HL-60 (cell line): Measurements from ENCODE around the gene PPP3CB.

Source experiments
- DNase-seq, 2 experiments: peaks; one replicate each; pipeline ENCODE4 v3.0.0-alpha.2; 2010 to 2020; ENCODE audit warnings: low read depth in 1 of 2, low spot score in 1 of 2
- H3K27ac ChIP-seq: fragments of 250-450 bp; sonication (Bioruptor Pico); replicated peaks from 2 replicates; pipeline ENCODE4 v1.5.1; 2020; ENCODE audit warnings: mild to moderate bottlenecking, moderate library complexity
- H3K27me3 ChIP-seq: fragments of 250-450 bp; sonication (Bioruptor Pico); 2 replicates; pipeline ENCODE4 v1.5.1; 2021; ENCODE audit warnings: mild to moderate bottlenecking, moderate library complexity; ENCODE audit not compliant: insufficient read depth, poor library complexity, severe bottlenecking
- H3K4me3 ChIP-seq: replicated peaks from 2 replicates; pipeline ENCODE4 v1.5.1; 2011; ENCODE audit warnings: mild to moderate bottlenecking, control low read depth, low read length; ENCODE audit not compliant: insufficient read depth
- CTCF ChIP-seq: IDR thresholded peaks from one replicate; pipeline ENCODE4 v1.5.1; 2011; ENCODE audit warnings: low read length, control low read depth, inconsistent platforms; ENCODE audit not compliant: insufficient read depth
- GABPA ChIP-seq: IDR thresholded peaks from 2 replicates; pipeline ENCODE4 v1.6.1; 2012; ENCODE audit warnings: low read depth
- POLR2AphosphoS5 ChIP-seq: IDR thresholded peaks from 2 replicates; pipeline ENCODE4 v1.6.1; 2012; ENCODE audit warnings: low read depth
- SPI1 ChIP-seq: IDR thresholded peaks from 2 replicates; pipeline ENCODE4 v1.6.1; 2012; ENCODE audit warnings: low read depth, mild to moderate bottlenecking, borderline replicate concordance
- TF ChIP-seq, protein P1 (sequence below): IDR thresholded peaks from 2 replicates; pipeline ENCODE4 v1.6.1; 2012; ENCODE audit warnings: low read depth; ENCODE audit not compliant: insufficient replicate concordance

PPP3CB gene

DNA sequence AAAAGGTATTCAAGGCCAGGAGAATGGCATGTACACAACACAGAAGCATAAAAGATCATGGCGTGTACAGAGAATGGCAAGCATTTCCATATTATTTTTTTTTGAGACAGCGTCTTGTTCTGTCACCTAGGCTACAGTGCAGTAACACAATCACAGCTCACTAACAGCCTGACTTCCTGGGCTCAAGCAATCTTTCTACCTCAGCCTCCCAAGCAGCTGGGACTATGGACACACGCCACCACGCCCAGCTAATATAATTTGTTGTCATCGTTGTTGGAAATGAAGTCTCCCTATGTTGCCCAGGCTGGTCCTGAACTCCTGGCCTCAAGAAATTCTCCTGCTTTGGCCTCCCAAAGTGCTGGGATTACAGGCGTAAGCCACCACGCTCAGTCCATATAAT, 109.2 kb downstream of the PPP3CB start:
- Histone ChIP-seq H3K27ac (no peak overlapping the region), H3K4me3 (no peak overlapping the region), H3K27me3 (no peaks in the 10 kb centered on the region)
- no peak for DNase-seq
- TF ChIP-seq POLR2AphosphoS5 (no peak), GABPA (no peak), CTCF (no peak), SPI1 (no peak)
- TF ChIP-seq, protein P1, sequence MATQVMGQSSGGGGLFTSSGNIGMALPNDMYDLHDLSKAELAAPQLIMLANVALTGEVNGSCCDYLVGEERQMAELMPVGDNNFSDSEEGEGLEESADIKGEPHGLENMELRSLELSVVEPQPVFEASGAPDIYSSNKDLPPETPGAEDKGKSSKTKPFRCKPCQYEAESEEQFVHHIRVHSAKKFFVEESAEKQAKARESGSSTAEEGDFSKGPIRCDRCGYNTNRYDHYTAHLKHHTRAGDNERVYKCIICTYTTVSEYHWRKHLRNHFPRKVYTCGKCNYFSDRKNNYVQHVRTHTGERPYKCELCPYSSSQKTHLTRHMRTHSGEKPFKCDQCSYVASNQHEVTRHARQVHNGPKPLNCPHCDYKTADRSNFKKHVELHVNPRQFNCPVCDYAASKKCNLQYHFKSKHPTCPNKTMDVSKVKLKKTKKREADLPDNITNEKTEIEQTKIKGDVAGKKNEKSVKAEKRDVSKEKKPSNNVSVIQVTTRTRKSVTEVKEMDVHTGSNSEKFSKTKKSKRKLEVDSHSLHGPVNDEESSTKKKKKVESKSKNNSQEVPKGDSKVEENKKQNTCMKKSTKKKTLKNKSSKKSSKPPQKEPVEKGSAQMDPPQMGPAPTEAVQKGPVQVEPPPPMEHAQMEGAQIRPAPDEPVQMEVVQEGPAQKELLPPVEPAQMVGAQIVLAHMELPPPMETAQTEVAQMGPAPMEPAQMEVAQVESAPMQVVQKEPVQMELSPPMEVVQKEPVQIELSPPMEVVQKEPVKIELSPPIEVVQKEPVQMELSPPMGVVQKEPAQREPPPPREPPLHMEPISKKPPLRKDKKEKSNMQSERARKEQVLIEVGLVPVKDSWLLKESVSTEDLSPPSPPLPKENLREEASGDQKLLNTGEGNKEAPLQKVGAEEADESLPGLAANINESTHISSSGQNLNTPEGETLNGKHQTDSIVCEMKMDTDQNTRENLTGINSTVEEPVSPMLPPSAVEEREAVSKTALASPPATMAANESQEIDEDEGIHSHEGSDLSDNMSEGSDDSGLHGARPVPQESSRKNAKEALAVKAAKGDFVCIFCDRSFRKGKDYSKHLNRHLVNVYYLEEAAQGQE: no peak
